GM18511 (cell line): Measurements from ENCODE around the gene ANKRD31.
A peak's percentile ranks its signal among the peaks of the same experiment; 100 is the strongest.
"Not testable (repeated sequence)": the region's sequence is repeated elsewhere in the genome, so short reads cannot be mapped to it uniquely, and the experiment has no call there.

Experiments used
- ATAC-seq: cut with Tn5 transposase; IDR thresholded peaks from one replicate; pipeline ENCODE4 v1.9.1; 2021; ENCODE audit warnings: mild to moderate bottlenecking, moderate library complexity; ENCODE audit not compliant: unreplicated experiment

ANKRD31 gene

GRCh38 chr5:75236322-75237316, at the start of gene ANKRD31:
Gene ANKRD31 (minus strand): TSS chr5:75236878. CDS start chr5:75236686, 192 bp downstream.
- ATAC-seq: peak; percentile 99

GRCh38 chr5:75286211-75286773, 49.6 kb upstream of the ANKRD31 start:
- no peak for ATAC-seq

GRCh38 chr5:75282581-75282980, 45.9 kb upstream of the ANKRD31 start:
- ATAC-seq: no peak

- ATAC-seq: no peak
Observed at GRCh38 chr5:75281716-75282465, 45.2 kb upstream of the ANKRD31 start.

GRCh38 chr5:75279321-75279720, 42.6 kb upstream of the ANKRD31 start:
- no peak for ATAC-seq

GRCh38 chr5:75277463-75277862, 40.8 kb upstream of the ANKRD31 start:
- ATAC-seq: no peak

DNA sequence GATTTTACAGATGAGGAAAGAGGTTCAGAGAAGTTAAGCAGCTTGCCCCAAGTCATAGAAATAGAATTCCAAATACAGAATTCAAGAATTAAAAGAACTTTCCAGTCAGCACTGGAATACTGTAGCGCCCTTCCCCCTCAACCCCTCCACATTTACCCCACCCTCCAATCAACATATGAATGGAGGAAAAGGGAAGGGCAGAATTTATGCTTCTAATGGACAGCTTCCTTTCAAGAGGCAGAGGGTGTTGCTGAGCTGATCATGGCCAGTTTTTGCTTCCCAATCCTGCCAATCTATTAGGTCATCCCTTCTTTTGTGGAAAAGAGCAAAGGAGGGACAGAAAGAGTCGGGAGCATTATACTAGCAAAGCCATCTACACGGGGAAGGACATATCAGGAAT, 39.1 kb upstream of the ANKRD31 start:
- no peak for ATAC-seq

- no peak for ATAC-seq
Observed at GRCh38 chr5:75275147-75275546, 38.5 kb upstream of the ANKRD31 start.

DNA sequence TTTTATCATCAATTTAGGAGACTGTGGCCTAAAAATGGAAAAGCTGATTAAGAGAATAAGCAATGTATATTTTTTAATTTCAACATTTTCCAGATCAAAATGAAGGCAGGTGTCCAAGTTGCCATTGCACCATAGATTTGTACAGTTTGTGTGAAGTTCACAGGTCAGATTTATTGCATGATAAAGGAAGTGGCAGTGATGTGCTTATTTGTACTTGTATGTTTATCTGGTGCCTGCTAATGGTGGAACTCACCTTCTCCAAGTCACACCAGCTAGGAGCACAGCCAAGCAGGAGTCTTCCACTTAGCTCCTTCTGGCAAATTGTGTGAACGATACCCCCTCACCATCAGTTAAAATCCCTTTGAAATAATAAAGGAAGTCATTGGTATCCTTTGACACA, 37.8 kb upstream of the ANKRD31 start:
- no peak for ATAC-seq

- ATAC-seq: not testable (repeated sequence)
Observed at GRCh38 chr5:75270605-75271004, 33.9 kb upstream of the ANKRD31 start.

GRCh38 chr5:75265731-75266130, 29.1 kb upstream of the ANKRD31 start:
- ATAC-seq: no peak

DNA sequence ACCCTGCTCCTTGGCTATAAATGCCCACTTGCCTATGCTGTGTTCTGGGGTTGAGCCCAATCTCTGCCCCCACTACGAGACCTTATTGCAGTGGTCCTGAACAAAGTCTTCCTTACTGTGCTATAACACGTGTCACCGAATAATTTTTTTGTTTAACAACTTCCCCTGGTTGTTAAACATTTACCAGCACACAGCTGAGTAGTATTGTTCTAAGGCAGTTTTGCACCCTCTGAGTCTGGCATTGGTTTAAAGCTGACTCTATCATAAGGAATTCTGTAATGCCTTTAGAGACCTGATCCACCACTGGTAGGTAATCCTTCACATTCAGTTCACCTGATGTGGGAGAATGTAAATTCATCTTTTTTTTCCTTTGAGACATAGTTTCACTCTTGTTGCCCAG, 25.6 kb upstream of the ANKRD31 start:
- ATAC-seq: no peak

- ATAC-seq: no peak
Observed at GRCh38 chr5:75260708-75261107, 24.0 kb upstream of the ANKRD31 start.

- not testable (repeated sequence) for ATAC-seq
Observed at GRCh38 chr5:75250452-75250851, 13.8 kb upstream of the ANKRD31 start.

DNA sequence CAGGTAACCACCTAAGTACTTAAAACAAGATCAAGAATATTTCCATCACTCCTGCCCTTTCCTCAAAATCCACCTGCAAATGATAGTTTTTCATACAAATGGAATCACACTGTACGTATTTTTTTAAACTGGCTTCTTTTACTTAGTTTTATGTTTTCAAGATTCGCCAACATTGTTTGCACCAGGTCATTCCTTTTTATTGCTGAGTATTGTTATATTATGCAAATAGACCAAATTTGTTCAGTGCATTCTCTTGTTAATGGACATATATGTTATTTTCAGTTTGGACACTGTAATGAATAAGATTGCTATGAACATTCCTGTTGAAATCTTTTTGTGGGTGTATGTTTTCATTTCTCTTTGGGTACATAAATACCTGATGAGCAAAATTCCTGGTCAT, 8.3 kb upstream of the ANKRD31 start:
- ATAC-seq: no peak

- ATAC-seq: no peak
Observed at GRCh38 chr5:75243510-75243909, 6.8 kb upstream of the ANKRD31 start.

- ATAC-seq: no peak
Observed at GRCh38 chr5:75243100-75243499, 6.4 kb upstream of the ANKRD31 start.

GRCh38 chr5:75242067-75242466, 5.4 kb upstream of the ANKRD31 start:
- no peak for ATAC-seq

GRCh38 chr5:75239681-75240080, 3.0 kb upstream of the ANKRD31 start:
- ATAC-seq: no peak

- ATAC-seq: no peak
Observed at GRCh38 chr5:75235711-75236110, 967 bp downstream of the ANKRD31 start.

- ATAC-seq: no peak
Observed at GRCh38 chr5:75234251-75234650, 2.4 kb downstream of the ANKRD31 start.
